Measurements from ENCODE around the gene APRT.
A peak's percentile ranks its signal among the peaks of the same experiment; 100 is the strongest.

Gene APRT

DNA sequence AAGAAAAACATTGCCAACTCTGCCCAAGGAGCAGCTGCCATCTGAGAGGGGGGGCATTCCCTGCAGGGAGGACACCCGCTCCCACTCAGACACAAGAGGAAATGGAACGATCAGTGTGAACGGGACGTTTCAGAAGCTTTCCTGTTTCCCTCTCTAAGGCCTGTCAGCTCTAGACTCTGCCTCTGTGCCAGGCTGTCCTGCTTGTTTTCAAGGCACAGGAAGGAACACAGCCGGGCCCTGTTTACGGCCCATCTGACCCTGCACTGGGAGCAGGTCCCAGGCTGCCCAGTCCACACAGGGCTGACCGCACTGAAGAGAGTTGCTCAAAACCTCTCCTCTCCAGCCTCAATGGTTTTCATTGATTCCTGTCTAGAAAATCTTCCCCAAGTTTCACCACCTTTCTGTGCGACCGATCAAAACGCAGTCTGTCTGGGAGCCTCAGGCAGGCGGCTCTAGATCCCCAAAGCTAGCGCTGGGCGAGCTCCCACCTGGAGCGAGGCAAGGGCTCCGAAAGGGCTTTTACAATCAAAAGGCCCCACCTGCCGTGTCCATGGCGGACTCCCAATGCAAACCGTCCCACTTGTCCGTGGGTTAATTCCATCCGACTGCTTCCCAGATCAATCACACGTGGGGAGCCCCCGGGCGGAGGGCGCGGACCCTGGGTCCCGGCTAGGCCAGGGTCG, 28.2 kb downstream of the APRT start:
- Histone ChIP-seq H3K9ac (ENCODE audit: low read depth, low read length) (peak overlapping the region; percentile 94), H4K20me1 (ENCODE audit: insufficient read depth, low read length) (peaks cover 50% of the 10 kb centered on the region), H3K36me3 (ENCODE audit: insufficient read depth, low read length) (peaks cover 5% of the 10 kb centered on the region; the same call in 1 of the 2 replicates), H3K27me3 (ENCODE audit: insufficient read depth, low read length, poor library complexity) (no peaks in the 10 kb centered on the region), H3K4me1 (ENCODE audit: insufficient read depth, low read length) (peaks cover 47% of the 10 kb centered on the region), H3K9me3 (ENCODE audit: insufficient read depth, low read length, severe bottlenecking) (no peaks in the 10 kb centered on the region), H3K27ac (ENCODE audit: low read length) (peak overlapping the region; percentile 86), H3K4me3 (ENCODE audit: low read depth in 1 of 2, low read length in 2 of 2) (peak overlapping the region; percentile 56 to 64; a peak in 3 of 4 replicates), H3K4me2 (ENCODE audit: insufficient read depth, low read length) (peak overlapping the region; percentile 73), H3K79me2 (ENCODE audit: insufficient read depth, low read length) (peaks cover 74% of the 10 kb centered on the region), H2AFZ (ENCODE audit: low read depth, low read length) (no peak overlapping the region)
- TF ChIP-seq, protein P1, sequence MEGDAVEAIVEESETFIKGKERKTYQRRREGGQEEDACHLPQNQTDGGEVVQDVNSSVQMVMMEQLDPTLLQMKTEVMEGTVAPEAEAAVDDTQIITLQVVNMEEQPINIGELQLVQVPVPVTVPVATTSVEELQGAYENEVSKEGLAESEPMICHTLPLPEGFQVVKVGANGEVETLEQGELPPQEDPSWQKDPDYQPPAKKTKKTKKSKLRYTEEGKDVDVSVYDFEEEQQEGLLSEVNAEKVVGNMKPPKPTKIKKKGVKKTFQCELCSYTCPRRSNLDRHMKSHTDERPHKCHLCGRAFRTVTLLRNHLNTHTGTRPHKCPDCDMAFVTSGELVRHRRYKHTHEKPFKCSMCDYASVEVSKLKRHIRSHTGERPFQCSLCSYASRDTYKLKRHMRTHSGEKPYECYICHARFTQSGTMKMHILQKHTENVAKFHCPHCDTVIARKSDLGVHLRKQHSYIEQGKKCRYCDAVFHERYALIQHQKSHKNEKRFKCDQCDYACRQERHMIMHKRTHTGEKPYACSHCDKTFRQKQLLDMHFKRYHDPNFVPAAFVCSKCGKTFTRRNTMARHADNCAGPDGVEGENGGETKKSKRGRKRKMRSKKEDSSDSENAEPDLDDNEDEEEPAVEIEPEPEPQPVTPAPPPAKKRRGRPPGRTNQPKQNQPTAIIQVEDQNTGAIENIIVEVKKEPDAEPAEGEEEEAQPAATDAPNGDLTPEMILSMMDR (IDR thresholded peaks at IDR 0.05; ENCODE audit: borderline replicate concordance, extremely low read depth, low read length, poor library complexity, severe bottlenecking) = no peak
- TF ChIP-seq EZH2 (IDR thresholded peaks at IDR 0.05; ENCODE audit: borderline replicate concordance, low read depth, low read length, severe bottlenecking) = no peak
- DNase-seq (peak; percentile 55), ATAC-seq (ENCODE audit: insufficient read depth, low read depth) (peak; percentile 20)

DNA sequence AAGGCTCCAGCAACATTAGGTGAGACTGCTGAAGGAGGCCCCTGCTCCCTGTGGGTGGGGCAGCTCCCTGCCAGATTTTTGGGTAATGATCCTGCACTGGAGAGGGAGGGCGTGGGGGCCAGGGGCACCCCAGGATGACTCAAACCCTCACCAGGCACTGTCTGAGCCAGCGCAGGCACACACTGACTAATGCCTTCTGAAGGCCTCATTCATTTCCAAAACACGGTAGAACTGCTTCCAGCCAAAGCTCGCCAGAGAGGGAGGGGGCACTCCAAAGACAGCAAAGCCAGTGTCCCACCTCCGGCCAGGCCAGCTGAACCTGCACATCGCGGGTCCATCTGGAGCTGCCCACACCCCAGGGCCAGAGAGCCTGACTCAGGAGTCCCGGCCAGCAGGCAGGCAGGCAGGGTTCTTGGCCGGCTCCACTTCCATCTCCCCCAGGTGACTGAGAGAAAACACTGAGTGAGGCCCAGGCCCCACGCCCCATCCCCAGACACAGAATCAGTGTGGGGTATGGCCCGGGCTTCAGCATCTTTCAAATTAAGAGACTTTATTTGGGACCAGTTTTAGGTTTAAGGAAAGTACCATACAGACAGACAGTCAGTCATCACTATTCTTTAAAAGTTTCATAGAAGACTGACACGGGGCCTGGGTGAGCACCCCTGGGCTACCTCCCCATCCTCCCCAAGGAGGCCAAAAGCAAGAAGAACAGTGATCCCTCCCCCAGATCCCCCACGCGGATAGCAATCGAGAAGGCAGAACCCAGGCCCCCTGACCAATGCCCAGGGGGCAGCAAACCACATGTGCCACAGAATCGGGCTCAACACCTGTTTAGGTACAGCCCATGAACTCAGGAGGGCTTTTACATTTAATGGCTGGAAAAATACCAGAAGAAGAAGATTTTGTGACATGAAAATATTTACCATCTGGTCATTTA, 29.0 kb downstream of the APRT start:
- TF ChIP-seq, protein P1 (IDR thresholded peaks at IDR 0.05; ENCODE audit: borderline replicate concordance, extremely low read depth, low read length, poor library complexity, severe bottlenecking) = no peak
- no peak for TF ChIP-seq EZH2 (IDR thresholded peaks at IDR 0.05; ENCODE audit: borderline replicate concordance, low read depth, low read length, severe bottlenecking)
- Histone ChIP-seq H3K27ac (ENCODE audit: low read length) (peak overlapping the region; percentile 86), H3K4me1 (ENCODE audit: insufficient read depth, low read length) (peaks cover 47% of the 10 kb centered on the region), H4K20me1 (ENCODE audit: insufficient read depth, low read length) (peaks cover 58% of the 10 kb centered on the region), H3K9me3 (ENCODE audit: insufficient read depth, low read length, severe bottlenecking) (no peaks in the 10 kb centered on the region), H3K36me3 (ENCODE audit: insufficient read depth, low read length) (peaks cover 5% of the 10 kb centered on the region; the same call in 1 of the 2 replicates), H3K79me2 (ENCODE audit: insufficient read depth, low read length) (peaks cover 82% of the 10 kb centered on the region), H3K4me3 (ENCODE audit: low read depth in 1 of 2, low read length in 2 of 2) (peak overlapping the region in 1 of 2 experiments; percentile 56; a peak in 2 of 4 replicates), H3K9ac (ENCODE audit: low read depth, low read length) (peak overlapping the region; percentile 94), H3K27me3 (ENCODE audit: insufficient read depth, low read length, poor library complexity) (no peaks in the 10 kb centered on the region), H2AFZ (ENCODE audit: low read depth, low read length) (no peak overlapping the region), H3K4me2 (ENCODE audit: insufficient read depth, low read length) (peak overlapping the region; percentile 73)
- no peak for DNase-seq
- ATAC-seq (ENCODE audit: insufficient read depth, low read depth) = no peak

DNA sequence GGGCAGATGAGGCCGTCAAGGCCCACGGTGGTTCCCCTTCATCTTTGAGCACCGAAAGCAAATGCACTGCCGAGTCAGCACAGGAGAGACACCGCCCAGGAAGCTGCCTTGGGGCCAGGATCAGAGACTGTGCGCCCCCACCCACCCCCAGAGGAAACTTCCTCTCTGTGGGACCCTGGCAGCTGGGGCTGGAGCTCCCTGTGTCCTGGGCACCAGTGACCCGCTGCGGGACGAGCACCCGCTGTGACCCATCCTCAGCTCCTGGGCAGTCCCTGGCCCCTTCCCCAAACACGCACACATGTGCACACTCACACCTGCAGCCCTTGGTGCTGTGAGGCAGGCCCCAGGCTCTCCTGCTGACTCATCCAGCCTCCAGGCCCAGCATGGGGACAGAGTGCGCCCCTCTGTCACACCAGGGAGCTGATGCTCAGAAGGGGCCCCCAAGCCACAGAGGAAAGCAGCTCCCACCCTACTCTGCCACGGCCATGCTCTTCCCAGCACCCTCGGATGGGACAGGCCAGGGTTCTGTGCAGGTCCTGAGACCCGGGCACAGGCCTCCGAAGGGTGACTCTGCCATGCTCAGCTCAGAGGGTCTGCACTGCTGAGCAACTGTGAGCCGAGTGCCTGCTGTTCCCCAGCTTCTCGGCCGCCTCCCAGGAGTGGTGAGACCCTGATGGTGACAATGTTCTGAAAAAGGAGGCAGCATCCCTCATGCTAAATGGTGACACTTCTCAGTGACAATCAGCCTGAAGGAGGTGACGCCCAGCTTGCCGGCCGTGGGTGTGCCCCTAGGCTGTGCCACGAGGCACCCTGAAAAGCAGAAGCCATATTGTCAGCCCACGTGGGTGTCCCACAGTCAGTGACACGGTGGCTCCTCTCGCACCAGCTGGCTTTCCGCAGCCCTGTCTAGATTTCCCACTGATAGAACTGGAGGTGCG, 30.3 kb downstream of the APRT start:
- peak overlapping the region; percentile 52 for H3K4me2 ChIP-seq (ENCODE audit: insufficient read depth, low read length)
- TF ChIP-seq EZH2 (IDR thresholded peaks at IDR 0.05; ENCODE audit: borderline replicate concordance, low read depth, low read length, severe bottlenecking) = no peak
- TF ChIP-seq, protein P1 (IDR thresholded peaks at IDR 0.05; ENCODE audit: borderline replicate concordance, extremely low read depth, low read length, poor library complexity, severe bottlenecking) = no peak
- no peaks in the 10 kb centered on the region for H3K9me3 ChIP-seq (ENCODE audit: insufficient read depth, low read length, severe bottlenecking)
- H3K36me3 ChIP-seq (ENCODE audit: insufficient read depth, low read length) = peaks cover 12% of the 10 kb centered on the region
- peak overlapping the region; percentile 66 for H3K27ac ChIP-seq (ENCODE audit: low read length)
- peaks cover 47% of the 10 kb centered on the region for H3K4me1 ChIP-seq (ENCODE audit: insufficient read depth, low read length)
- DNase-seq (peak; percentile 83), ATAC-seq (ENCODE audit: insufficient read depth, low read depth) (peak; percentile 71)
- H3K9ac ChIP-seq (ENCODE audit: low read depth, low read length) = peak overlapping the region; percentile 94
- peaks cover 68% of the 10 kb centered on the region for H4K20me1 ChIP-seq (ENCODE audit: insufficient read depth, low read length)
- no peak overlapping the region for H2AFZ ChIP-seq (ENCODE audit: low read depth, low read length)
- H3K27me3 ChIP-seq (ENCODE audit: insufficient read depth, low read length, poor library complexity) = no peaks in the 10 kb centered on the region
- H3K79me2 ChIP-seq (ENCODE audit: insufficient read depth, low read length) = peaks cover 95% of the 10 kb centered on the region
- H3K4me3 ChIP-seq (ENCODE audit: low read depth in 1 of 2, low read length in 2 of 2) = peak overlapping the region in 1 of 2 experiments; percentile 35; a peak in 2 of 4 replicates
